ENCODE data around the gene RFNG.

RFNG gene

DNA sequence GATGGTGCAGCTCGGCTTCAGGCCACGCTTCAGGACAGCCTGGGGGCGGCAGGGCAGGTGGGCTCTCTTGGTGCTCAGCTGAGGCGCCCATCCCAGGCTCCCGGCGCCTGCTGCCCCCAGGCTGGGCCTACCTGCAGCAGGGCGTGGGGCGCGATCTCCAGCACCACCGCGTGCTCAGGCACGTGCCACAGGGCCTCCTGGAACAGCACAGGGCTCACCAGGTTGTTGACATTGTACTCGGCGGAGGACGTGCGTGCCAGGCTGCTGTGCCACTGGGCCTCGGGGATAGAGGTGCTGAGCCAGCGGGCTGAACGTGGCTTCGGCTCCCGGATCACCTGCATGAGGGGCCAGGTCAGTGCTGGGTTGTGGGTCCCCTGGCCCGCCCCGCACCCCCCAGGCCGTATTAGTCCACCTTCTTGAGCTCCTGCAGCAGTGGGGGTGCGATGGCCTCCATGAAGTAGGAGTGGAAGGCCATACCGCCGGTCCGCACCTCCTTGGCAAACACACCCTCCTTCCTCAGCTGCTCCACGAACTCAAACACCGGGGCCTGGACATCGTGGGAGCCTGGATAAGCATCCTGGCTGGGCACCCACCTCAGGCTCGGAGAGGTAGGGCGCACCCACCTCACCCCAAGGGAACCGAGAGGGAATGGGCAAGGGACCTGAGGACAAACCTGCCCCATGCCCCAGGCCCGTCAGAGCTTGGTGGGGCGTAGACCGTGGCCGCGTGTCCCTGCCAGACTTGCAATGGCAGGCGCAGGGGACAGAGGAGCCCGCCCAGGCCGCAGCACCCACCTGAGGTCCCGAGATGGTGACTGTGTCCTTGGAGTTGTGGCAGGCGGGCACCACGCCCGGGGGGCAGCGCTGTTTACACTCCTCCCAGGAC is 37.5 kb upstream of the RFNG start:
- no peak for DNase-seq

DNA sequence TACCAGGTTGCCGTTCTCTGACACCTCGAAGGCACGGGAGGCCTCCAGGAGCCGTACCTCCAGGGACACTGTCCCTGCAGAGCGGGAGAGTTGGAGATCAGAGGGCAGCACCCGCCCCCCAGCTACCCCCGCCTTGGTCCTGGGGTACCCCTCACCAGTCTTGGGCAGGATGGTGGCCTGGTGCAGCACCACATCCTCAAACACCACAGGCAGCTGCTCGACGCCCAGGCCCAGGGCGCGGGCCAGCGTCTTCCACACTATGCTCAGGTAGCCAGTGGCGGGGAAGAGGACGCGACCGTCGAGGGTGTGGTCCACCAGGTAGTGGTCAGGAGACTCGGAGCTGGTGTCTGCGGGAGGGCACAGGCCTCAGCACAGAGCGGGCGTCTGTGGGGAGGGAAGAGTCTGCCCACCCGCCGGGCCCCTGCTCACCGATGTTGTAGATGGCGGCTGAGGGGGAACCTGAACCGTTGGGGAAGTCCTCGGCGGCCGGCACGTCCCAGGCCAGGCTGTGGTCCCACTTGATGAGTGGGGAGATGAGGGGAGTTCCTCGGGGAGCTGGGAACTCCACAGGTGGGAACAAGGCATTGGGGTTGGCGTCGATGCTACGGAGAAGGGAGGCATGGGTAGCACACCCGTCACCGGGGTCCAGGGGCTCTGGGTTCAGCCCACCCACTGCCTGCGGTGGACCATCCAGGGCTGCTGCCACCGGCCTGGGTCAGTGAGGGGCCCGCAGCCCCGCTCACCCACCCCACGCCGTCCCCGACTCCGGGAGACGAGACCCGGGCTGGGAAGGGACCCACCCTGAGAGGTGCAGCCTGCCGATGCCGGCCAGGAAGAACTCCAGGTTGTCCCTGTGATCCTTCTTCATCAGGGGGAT is 36.6 kb upstream of the RFNG start:
- DNase-seq: no peak

DNA sequence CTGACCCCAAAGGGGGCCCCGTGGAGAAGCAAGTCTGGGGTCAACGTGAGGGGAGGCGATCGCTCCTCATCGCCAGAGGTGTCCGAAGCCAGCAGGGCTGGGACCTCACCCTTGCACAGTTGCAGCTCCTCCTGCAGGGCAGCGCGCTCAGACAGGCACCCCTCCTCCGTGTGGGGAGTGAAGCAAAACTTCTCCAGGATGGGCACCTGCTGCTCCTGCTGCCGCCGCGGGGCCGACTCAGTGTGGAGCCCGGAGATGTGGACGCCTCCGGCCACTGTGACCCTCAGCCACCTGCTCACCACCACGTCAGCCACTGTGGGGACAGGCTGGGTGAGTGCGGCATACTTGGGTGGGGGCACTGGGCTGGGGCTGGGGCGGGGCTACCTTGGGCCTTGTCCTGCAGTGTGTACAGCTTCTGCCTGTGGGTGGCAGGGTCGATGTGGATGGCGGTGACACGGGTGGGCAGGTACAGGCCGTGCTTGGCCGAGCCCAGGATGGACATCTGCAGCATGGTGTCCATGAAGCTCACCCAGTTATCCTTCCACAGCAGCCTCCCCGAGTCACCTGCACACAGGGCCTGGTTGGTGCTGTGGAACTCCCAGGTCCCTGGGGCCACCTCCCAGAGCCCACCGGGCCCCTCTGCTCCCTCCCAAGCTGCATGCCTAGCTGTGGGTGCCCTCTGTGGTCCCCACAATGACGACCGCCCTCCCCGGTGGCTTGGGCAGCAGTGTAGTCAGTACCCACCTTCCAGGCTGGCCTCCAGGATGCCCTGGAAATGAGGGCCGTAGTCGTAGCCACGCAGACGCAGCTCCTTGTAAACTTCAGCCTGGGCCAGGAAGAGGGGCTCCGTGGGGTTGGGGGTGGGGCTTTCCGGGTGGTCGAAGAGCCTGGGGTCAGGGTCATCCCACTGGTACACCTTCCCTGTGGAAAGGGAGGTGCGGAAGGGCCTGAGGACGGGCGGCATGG is 35.6 kb upstream of the RFNG start:
- no peak for DNase-seq

DNA sequence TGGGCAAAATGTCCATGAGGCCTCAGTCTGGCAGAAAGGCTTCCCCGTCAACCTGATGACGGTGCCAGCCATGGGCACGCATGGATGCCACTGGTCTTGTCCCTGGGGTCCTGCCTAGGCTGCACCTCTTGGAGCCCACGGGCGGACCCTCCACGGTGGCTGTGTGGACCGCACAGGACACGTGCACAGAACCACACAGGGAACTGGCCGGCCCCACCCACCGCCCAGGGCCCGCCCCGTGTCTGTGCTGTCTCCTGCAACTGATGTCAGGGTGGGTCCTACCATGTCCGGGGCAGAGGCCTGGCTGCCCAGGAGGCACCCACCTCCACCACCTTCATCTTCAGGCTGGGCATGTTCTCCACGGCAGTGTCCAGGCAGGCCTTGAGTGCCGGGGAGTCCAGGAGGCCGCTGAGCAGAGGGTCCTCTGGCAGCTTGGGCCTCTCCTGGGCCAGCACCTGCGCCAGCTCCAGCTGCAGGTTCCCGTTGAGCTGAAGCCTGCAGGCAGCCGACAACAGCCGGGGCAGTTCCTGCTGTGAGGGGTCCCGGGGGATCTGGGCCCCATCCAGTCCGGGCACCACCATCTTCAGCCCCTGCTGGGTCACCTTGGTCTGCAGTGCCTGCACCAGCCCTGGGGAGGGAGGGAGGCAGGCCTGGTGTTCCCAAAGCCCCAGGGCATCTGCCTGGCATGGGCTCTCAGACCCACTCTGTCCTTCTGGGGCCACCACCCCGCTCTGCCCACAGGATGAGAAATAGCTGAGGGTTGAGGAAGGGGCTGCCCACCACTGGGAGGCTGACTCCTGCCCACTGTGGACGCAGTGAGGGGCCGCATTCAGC is 34.5 kb upstream of the RFNG start:
- DNase-seq: no peak

DNA sequence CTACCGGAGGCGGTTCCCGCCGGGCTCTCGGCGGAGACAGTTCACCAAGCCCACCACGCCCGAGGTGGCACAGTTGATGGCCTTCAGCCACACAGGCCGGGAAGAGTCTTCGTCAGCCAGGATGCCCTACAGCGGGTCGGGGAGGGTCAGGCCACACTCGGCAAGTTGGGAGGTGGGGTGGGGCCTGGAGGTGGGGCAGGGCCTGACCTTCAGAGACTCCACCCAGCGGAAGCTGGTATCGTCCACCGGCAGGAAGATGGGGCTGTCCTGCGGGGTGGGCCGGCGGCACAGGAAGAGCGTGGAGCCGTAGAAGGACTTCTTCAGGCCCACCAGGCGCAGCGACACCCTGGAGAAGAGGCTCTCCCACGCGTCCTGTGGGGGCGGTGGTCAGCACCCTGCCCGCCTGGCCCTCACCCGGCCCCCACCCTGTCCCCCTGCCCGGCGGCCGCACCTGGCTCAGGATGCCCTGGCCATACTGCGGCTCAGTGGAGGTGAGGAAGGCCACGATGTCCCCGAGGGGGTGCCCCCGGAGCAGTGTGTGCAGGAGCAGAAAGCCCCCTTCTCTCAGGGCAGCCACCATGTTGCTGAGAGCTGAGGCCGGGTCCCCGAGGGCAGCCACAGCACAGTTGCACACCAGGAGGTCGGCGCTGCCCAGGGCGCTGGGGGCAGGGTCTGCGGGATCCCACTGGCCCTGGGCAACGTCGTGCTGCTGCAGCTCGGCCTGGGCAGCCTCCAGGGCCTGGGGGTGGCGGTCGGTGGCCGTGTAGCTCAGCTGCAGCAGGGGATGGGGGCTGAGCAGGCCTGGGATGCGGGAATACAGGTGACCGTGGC is 33.6 kb upstream of the RFNG start:
- DNase-seq: no peak

DNA sequence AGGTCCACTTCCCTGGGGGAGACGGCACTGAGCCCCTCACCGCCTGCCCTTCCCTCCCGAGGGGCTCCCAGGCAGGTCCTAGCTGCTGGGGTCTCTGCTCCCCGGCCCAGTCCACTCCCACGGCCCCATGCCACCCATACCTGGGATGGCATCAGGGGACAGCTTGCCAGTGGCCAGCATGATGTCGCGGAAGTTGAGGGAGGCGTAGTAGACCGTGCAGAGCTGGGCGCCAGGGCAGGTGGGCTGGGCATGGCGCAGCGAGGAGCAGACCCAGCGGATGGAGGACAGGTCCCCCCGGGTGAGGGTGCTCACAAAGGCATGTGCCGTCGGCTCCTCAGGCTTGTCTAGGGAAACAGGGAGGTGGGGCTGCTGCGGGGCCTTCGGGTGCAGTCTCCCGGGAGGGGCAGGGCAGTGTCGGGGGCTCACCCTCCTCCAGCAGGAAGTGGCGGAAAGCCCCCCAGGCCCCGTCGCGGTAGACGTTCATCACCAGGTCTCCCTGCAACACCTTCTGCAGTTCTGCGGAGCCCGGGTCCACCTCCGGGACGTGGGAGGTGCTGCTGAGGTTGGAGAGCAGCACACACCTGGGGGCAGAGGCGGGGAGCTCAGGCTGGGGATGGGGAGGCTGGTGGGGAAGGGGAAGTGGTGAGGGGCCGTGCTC is 32.9 kb upstream of the RFNG start:
- DNase-seq: no peak

DNA sequence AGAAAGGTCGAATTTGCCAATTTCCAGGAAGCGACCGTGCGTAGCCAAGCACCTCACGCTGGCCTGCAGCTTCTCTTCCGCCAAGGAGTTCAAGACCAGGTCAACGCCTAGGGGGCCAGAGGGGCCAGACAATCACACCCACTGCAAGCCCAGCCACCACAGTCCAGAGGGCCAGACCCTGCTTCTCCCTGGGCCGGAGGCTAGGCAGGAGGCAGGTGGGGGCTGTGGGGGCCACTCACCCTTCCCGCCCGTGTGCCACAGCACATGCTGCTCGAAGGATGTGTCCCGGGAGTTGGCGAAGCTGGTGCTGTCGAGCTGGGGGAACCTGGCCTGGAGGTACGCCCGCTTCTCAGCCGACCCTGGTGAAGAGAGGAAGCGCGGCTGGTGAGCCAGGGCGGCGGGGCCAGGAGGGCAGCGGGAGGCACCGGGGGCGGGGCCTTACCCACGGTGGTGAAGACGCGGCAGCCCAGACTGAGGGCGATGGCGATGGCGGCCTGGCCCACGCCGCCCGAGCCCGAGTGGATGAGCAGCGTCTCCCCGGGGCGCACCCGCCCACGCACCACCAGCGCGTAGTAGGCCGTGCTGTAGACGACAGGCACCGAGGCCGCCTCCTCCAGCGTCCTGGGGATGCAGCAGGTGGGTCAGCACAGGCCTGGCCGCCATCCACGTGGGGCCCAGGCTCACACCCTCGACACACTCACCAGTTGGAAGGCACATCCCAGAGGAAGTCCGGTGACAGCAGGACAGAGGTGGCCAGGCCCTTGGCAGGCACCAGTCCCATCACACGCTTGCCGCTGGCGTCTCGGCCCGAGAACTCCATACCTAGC is 32.1 kb upstream of the RFNG start:
- no peak for DNase-seq

DNA sequence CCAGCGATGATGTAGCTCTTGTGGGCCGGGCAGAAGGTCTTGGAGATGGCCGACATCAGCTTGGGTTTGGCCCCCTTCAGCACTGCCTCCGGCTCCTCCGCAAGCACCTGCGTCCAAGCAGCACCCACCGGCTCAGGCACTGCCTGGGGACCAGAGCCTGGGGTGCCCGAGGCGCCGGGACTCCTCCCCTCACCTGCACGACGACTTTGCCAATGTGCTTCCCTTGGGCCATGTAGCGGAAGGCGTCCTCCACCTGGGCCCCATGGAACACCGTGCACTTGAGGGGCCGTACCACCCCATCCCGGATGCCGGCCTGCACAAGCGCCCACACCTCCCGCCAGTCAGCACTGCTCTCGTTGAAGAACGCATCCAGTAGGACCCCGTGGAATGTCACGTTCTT is 31.4 kb upstream of the RFNG start:
- DNase-seq: no peak

DNA sequence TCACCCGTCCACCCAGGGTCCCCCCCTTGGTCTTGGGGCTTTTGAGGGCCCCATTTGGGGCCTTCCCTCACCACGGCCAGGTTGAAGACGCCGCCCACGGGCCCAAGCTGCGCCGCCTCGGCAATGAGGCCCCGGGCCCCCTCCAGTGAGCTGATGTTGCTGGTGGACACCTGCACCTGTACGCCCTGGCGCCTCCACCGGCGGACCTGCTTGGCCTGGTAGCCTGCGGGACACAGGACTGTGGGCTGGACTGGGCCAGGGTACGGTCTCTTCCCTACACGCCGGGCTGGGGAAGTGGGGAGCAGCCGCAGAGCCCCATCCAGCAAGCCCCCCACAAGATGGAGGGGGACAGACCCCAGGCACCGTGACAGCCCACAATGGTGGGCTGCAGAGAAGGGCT is 30.8 kb upstream of the RFNG start:
- DNase-seq: no peak

DNA sequence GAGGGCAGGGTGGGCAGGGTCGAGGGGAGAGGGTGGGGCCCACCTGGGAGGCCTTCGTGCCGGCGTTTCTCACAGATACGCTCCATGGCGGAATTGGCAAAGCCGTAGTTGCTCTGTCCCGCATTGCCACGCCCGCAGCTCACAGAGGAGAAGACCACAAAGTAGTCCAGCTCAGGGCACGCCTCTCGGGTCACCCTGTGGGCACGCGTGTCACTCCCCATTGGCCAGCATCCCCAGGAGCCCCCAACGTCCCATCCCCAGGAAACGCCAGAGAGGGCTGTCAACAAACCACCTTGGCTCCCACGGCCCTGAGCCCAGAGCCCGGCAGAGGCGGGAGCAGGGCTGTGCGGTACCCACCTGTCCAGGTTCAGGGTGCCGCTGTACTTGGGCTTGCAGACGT is 30.4 kb upstream of the RFNG start:
- DNase-seq: no peak

DNA sequence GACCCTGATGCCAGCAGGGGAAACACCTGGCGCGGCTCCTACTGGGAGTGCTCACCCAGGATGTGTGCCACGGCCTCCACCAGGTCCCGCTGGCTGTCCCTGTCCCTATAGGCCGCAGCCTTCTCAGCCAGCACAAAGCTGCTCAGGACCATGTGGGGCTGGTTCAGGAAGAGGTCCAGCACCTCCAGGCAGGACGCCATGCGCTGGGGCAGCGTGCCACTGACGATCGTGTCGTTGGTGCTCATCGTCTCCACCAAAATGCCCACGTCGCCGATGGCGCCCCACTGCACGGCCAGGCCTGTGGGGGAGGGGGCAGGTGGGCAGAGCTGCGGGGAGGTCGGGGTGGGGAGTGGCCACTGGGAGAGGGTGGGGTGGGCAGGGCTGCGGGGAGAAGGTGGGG is 29.9 kb upstream of the RFNG start:
- no peak for DNase-seq

DNA sequence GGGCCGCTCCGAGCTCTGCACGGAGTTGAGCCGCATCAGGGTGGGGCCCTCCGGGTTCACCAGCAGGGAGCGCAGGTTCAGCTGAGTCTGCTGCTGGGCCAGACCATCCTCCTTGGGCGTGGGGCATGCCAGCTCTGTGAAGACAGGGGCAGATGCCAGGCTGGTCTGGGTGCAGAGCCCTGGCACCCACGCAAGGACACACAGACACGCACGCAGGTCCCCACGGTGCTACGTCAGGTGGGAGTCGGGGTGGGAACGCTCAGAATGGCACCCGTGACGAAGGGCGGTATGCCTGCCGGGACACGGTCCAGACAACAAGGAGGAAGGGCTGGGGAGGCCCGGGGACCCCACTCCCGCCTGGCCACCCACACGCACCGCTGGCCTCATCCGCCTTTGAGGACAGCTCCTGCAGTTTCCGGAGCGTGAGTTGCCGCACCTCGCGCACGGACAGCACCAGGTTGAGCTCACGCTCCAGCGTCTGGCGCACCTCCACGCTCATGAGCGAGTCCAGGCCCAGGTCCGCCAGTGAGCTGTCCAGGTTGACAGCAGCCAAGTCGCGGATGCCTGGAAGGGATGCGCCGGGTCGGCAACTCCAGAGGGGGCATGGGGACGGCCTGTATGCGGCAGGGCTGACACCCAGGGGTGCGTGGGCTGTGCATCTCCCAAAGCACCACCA is 29.3 kb upstream of the RFNG start:
- no peak for DNase-seq

DNA sequence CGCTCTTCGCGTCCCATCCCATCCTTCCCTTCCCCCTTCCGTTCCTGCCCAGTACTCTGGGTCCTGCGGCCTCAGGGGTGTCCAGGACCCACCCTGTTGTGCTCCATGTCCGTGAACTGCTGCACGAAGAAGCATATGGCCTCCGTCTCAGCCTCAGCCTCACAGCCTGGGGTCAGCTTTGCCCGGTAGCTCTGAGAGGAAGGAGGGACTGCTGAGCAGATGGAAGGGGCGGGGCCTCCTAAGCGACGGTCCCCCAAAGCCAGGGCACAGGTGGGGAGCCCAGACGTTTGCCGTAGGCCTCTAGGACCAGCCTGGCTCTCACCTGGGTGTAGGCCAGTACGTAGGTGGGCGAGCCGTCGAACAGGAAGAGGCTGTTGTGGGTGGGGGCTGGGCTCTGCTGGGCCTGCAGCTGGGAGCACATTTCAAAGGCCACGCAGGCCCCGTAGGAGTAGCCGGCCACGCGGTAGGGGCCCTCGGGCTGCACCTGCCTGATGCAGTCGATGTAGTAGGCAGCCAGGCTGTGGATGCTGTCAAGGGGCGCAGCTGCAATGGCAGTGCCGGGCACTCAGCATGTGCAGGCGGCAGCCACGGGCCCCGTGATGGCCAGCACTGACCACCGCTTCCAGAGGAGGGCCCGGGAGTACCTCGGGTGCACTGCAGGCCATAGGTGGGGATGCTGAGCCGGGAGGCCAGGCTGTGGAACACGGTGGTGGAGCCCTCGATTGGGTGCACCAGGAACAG is 28.6 kb upstream of the RFNG start:
- DNase-seq: no peak

DNA sequence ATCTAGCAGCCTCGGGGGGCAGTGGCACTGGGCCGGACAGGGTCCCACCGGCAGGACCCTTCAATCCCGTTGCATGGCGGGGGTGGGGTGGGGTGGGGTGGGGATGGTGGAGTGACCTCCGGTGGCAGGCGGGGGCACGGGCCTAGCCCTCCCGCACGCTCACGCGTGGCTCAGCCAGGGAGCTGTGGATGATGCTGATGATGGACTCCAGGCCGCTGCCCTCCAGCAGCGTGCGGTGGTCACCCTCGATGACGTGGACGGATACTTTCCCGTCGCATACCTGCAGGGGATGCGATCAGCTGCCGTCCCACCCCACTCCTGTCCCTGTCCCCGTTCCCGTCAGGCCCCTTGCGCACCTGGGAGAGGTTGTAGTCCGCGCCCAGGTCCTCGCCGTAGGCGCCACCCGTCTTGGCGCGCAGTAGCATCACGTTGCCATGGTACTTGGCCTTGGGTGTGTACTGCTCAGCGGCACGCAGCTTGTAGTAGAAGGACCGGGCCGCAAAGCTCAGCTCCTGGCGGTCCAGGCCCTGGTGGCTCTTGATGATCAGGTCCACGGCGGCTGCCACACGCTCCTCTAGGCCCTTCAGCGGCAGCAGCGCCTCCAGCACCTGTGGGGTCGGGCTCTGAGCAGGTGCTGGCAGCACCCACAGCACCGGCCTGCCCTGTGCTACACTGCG is 27.5 kb upstream of the RFNG start:
- DNase-seq: no peak

DNA sequence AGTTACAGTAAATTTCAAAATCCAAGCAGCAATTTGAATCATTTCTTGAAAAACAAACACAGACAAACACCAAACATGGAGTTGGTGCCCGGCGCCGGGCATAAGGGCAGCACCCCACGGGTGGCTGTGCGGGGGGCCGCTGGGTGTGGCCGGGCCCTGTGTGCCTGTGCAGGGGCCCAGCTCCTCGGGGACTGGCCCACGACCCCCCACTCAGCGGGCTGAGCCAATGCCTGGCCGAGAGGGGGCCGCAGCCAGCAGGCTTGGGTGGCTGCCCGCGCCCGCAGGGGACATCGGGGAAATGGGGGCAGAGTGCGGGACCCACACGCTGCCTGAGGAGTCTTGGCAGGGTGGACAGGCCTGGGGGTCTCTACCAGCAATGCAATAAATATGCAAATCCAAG is 26.8 kb upstream of the RFNG start:
- no peak for DNase-seq

DNA sequence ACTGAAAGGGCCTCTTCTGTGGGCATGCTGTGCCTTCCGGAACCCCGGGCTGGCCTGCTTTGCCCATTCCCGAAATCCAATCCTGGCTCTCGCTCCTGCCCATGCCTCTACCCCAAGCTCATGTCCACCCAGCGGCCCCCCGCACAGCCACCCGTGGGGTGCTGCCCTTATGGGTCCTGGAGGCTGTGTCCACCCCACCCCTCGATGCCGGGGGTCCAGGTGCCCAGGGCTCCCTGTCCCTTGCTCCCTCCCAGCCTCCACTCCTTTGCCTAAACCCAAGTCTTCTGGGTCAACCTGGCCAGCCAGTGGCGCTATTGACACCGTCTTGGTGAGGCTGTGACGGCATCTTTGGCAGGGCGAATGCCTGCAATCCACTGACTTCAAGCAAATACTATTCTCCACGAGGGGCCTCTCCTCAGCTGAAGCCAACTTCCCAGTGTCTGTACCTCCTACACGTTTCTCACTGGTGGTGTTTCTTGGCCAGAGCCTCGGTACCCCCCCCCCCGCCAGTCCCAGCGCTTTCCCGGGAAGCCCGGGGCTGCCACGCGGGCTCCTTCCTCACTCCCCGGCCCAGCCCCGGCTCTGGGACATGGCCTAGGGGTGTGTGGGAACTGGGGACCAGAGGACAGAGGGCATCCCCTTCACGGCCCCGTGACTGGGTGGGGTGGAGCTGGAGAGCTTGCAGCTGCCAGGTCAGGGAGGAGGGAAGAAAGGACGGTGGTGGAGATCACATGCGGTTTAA is 26.2 kb upstream of the RFNG start:
- DNase-seq: no peak

All from fibroblast of upper back skin (primary cell).